GM12874 (cell line): ENCODE measurements around the gene BCL3.
A peak's percentile ranks its signal among the peaks of the same experiment; 100 is the strongest.

Experiments
- CTCF ChIP-seq: IDR thresholded peaks from 2 replicates; pipeline ENCODE4 v1.5.1; 2011; ENCODE audit warnings: low read depth, mild to moderate bottlenecking, control low read depth, low read length, moderate library complexity; ENCODE audit not compliant: insufficient read depth

BCL3 gene

GRCh38 chr19:44767295-44768180 is 19.0 kb downstream of the BCL3 start:
- no peak for TF ChIP-seq CTCF

- TF ChIP-seq CTCF: peak; percentile 57
Measured at GRCh38 chr19:44770550-44771257, 22.2 kb downstream of the BCL3 start.

GRCh38 chr19:44772959-44773358 is 24.5 kb downstream of the BCL3 start:
- no peak for TF ChIP-seq CTCF

- no peak for TF ChIP-seq CTCF
Measured at GRCh38 chr19:44775676-44776240, 27.2 kb downstream of the BCL3 start.

GRCh38 chr19:44776402-44777096 is 28.0 kb downstream of the BCL3 start:
- no peak for TF ChIP-seq CTCF

GRCh38 chr19:44777715-44778347 is 29.3 kb downstream of the BCL3 start, which contains the start of gene CBLC:
Gene CBLC (plus strand): TSS chr19:44777890. CDS start chr19:44777932, 42 bp downstream.
- no peak for TF ChIP-seq CTCF

GRCh38 chr19:44779150-44779549 is 30.6 kb downstream of the BCL3 start:
- TF ChIP-seq CTCF: no peak
